Measurements from ENCODE around the gene IER3. TPM values are rescaled to one million over a fixed set of nuclear protein-coding genes. Genes with fewer than 3 reads are reported as not detected.

Gene IER3
- total and polyA plus RNA-seq, 9 of the 15 experiments (the other 6 are each of a cell fraction or from before 2014, with no cell fraction given), result 1.5 to 30.0 (median 11.5) TPM

DNA sequence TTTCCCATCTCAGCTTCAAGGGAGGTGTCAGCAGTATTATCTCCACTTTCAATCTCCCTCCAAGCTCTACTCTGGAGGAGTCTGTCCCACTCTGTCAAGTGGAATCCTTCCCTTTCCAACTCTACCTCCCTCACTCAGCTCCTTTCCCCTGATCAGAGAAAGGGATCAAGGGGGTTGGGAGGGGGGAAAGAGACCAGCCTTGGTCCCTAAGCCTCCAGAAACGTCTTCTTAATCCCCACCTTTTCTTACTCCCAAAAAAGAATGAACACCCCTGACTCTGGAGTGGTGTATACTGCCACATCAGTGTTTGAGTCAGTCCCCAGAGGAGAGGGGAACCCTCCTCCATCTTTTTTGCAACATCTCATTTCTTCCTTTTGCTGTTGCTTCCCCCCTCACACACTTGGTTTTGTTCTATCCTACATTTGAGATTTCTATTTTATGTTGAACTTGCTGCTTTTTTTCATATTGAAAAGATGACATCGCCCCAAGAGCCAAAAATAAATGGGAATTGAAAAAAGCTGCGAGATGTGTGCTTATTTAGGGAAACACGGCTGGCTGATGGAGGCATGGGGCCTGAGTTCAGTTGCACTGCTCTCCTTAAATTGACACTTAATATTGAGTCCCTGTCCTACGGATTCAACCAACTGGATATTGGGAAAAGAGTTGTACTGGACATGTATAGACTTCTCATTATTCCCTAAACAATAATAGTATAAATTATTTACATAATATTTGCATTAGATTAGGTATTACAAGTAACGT lies 19.3 kb downstream of the IER3 start (continued):
- TF ChIP-seq, protein P1, sequence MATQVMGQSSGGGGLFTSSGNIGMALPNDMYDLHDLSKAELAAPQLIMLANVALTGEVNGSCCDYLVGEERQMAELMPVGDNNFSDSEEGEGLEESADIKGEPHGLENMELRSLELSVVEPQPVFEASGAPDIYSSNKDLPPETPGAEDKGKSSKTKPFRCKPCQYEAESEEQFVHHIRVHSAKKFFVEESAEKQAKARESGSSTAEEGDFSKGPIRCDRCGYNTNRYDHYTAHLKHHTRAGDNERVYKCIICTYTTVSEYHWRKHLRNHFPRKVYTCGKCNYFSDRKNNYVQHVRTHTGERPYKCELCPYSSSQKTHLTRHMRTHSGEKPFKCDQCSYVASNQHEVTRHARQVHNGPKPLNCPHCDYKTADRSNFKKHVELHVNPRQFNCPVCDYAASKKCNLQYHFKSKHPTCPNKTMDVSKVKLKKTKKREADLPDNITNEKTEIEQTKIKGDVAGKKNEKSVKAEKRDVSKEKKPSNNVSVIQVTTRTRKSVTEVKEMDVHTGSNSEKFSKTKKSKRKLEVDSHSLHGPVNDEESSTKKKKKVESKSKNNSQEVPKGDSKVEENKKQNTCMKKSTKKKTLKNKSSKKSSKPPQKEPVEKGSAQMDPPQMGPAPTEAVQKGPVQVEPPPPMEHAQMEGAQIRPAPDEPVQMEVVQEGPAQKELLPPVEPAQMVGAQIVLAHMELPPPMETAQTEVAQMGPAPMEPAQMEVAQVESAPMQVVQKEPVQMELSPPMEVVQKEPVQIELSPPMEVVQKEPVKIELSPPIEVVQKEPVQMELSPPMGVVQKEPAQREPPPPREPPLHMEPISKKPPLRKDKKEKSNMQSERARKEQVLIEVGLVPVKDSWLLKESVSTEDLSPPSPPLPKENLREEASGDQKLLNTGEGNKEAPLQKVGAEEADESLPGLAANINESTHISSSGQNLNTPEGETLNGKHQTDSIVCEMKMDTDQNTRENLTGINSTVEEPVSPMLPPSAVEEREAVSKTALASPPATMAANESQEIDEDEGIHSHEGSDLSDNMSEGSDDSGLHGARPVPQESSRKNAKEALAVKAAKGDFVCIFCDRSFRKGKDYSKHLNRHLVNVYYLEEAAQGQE (IDR thresholded peaks at IDR 0.05; ENCODE audit: borderline replicate concordance), result no peak
- TF ChIP-seq, protein P1 (CRISPR knock-in tag; IDR thresholded peaks at IDR 0.05; ENCODE audit: low read depth), result no peak
- TF ChIP-seq RBM39 (optimal IDR thresholded peaks at IDR 0.05; ENCODE audit: low read depth, low read length) (no peak), SMARCC2 (IDR thresholded peaks at IDR 0.05; ENCODE audit: low read depth) (no peak), EZH2 (IDR thresholded peaks at IDR 0.05; ENCODE audit: borderline replicate concordance, low read depth, low read length) (no peak)
- TF ChIP-seq, protein P2, sequence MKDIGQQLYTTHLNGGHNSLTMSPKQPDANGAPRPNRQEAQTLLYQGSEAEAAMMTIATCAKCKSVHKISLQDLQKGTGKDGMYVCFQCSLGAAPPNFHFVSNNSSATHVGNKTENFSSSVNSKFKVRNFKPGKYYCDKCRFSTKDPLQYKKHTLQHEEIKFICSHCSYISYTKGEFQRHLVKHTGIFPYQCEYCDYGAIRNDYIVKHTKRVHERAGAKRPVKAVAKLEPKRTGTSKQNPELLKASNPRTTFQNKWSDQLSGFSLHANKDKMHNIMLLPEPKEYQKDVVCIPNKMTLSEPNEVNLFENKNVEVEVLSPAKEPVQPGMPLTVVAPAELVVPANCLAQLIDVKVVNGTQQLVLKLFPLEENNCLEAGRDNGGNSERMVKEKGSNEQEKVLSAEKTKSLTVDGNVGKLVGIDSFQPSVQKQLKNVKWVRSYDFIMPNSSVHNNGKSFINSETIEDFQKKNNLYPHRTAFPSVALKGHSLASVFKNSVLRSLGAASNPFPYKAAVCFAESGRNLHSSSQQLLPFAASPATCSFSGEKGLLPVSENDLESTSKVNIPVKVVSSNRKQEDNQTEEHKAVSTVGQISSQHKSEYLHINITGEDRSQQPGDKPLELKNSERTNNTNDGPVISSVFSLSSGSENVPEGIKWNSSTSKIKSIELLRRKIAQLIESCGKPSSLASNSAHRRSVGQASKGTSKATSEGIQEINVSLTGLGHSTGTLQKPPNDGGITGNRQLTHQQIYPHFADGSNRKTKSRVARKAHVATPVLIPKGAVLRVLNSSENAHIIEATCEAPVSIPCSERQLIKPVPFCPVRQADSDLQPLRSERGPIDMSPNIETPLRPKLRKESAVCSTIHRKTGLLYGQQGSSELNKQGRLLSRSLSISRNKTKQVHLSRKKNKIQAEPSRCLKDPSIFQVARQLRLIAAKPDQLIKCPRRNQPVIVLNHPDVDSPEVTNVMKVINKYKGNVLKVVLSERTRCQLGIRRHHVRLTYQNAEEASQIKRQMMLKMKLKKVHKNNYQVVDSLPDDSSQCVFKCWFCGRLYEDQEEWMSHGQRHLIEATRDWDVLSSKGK (CRISPR knock-in tag; IDR thresholded peaks at IDR 0.05), result no peak
- TF ChIP-seq, protein P3, sequence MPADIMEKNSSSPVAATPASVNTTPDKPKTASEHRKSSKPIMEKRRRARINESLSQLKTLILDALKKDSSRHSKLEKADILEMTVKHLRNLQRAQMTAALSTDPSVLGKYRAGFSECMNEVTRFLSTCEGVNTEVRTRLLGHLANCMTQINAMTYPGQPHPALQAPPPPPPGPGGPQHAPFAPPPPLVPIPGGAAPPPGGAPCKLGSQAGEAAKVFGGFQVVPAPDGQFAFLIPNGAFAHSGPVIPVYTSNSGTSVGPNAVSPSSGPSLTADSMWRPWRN (IDR thresholded peaks at IDR 0.05; ENCODE audit: low read depth), result no peak
- TF ChIP-seq, protein P4, sequence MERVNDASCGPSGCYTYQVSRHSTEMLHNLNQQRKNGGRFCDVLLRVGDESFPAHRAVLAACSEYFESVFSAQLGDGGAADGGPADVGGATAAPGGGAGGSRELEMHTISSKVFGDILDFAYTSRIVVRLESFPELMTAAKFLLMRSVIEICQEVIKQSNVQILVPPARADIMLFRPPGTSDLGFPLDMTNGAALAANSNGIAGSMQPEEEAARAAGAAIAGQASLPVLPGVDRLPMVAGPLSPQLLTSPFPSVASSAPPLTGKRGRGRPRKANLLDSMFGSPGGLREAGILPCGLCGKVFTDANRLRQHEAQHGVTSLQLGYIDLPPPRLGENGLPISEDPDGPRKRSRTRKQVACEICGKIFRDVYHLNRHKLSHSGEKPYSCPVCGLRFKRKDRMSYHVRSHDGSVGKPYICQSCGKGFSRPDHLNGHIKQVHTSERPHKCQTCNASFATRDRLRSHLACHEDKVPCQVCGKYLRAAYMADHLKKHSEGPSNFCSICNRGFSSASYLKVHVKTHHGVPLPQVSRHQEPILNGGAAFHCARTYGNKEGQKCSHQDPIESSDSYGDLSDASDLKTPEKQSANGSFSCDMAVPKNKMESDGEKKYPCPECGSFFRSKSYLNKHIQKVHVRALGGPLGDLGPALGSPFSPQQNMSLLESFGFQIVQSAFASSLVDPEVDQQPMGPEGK (CRISPR knock-in tag; IDR thresholded peaks at IDR 0.05; ENCODE audit: borderline replicate concordance), result no peak
- TF ChIP-seq, protein P5, sequence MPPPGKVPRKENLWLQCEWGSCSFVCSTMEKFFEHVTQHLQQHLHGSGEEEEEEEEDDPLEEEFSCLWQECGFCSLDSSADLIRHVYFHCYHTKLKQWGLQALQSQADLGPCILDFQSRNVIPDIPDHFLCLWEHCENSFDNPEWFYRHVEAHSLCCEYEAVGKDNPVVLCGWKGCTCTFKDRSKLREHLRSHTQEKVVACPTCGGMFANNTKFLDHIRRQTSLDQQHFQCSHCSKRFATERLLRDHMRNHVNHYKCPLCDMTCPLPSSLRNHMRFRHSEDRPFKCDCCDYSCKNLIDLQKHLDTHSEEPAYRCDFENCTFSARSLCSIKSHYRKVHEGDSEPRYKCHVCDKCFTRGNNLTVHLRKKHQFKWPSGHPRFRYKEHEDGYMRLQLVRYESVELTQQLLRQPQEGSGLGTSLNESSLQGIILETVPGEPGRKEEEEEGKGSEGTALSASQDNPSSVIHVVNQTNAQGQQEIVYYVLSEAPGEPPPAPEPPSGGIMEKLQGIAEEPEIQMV (tag; conservative IDR thresholded peaks at IDR 0.05; ENCODE audit: low read depth), result no peak
